Keratinocyte (primary cell): ENCODE results near the gene APBB1IP. TPM values are rescaled to one million over a fixed set of nuclear protein-coding genes. Genes with fewer than 3 reads are reported as not detected.

ENCODE experiments used
- DNase-seq: peaks from one replicate; pipeline ENCODE4 v3.0.0-alpha.2; 2011; ENCODE audit warnings: low read depth, missing footprints, low spot score
- FAIRE-seq: peaks from 2 replicates; lab custom pipeline; 2011; peaks lifted over from hg19 to GRCh38; lab: Jason Lieb, UNC
- H2AFZ ChIP-seq: 2 replicates; pipeline ENCODE4 v1.6.0; 2012; ENCODE audit warnings: low read length, control low read depth, inconsistent platforms; ENCODE audit not compliant: control insufficient read depth
- H3K27ac ChIP-seq: 2 replicates; pipeline ENCODE4 v1.5.1; 2011; ENCODE audit warnings: low read length; ENCODE audit not compliant: control insufficient read depth, insufficient read depth
- H3K27me3 ChIP-seq: 3 replicates; pipeline ENCODE4 v1.6.0; 2011; ENCODE audit warnings: low read length; ENCODE audit not compliant: control insufficient read depth, insufficient read depth; ENCODE audit errors: extremely low read depth
- H3K36me3 ChIP-seq, 2 experiments: 2 replicates in 1 of 2; 3 replicates in 1 of 2; pipeline ENCODE4 v1.5.1; 2011; ENCODE audit warnings: low read length in 2 of 2, mild to moderate bottlenecking in 1 of 2; ENCODE audit not compliant: control insufficient read depth in 2 of 2, insufficient read depth in 2 of 2; ENCODE audit errors: extremely low read depth in 1 of 2
- H3K4me1 ChIP-seq: 3 replicates; pipeline ENCODE4 v1.5.1; 2011; ENCODE audit warnings: low read length; ENCODE audit not compliant: control insufficient read depth, insufficient read depth; ENCODE audit errors: extremely low read depth
- H3K4me2 ChIP-seq: 3 replicates; pipeline ENCODE4 v1.6.0; 2011; ENCODE audit warnings: low read depth, low read length; ENCODE audit not compliant: control insufficient read depth, insufficient read depth; ENCODE audit errors: extremely low read depth
- H3K4me3 ChIP-seq, 3 experiments: fragments of 200-600 bp in 1 of 3; sonication (generic) in 1 of 3; 2 replicates in 2 of 3; 3 replicates in 1 of 3; pipeline ENCODE4 v1.5.1; 2011 to 2016; ENCODE audit warnings: low read length in 3 of 3, mild to moderate bottlenecking in 3 of 3, control low read depth in 2 of 3, inconsistent platforms in 1 of 3, low read depth in 1 of 3, mixed read lengths in 1 of 3, mixed run types in 1 of 3, moderate library complexity in 1 of 3; ENCODE audit not compliant: control insufficient read depth in 2 of 3, insufficient read depth in 2 of 3; ENCODE audit errors: extremely low read depth in 1 of 3
- H3K79me2 ChIP-seq: 2 replicates; pipeline ENCODE4 v1.6.0; 2012; ENCODE audit warnings: low read length; ENCODE audit not compliant: control insufficient read depth, insufficient read depth
- H3K9ac ChIP-seq: 3 replicates; pipeline ENCODE4 v1.6.0; 2011; ENCODE audit warnings: low read length; ENCODE audit not compliant: control insufficient read depth, insufficient read depth; ENCODE audit errors: extremely low read depth
- H3K9me1 ChIP-seq: 3 replicates; pipeline ENCODE4 v1.6.0; 2011; ENCODE audit warnings: low read length; ENCODE audit not compliant: control insufficient read depth, insufficient read depth; ENCODE audit errors: extremely low read depth
- H3K9me3 ChIP-seq: 2 replicates; pipeline ENCODE4 v1.5.1; 2012; ENCODE audit warnings: low read depth, low read length; ENCODE audit not compliant: control insufficient read depth
- H4K20me1 ChIP-seq: 3 replicates; pipeline ENCODE4 v1.6.0; 2011; ENCODE audit warnings: low read length; ENCODE audit not compliant: control insufficient read depth, insufficient read depth; ENCODE audit errors: extremely low read depth
- CTCF ChIP-seq, 3 experiments: IDR thresholded peaks in 1 of 3; conservative IDR thresholded peaks in 1 of 3; optimal IDR thresholded peaks in 1 of 3; 2 replicates in 2 of 3; 3 replicates in 1 of 3; pipeline versions ENCODE3 to v1.5.1; 2011; ENCODE audit warnings: low read length in 3 of 3, mild to moderate bottlenecking in 3 of 3, moderate library complexity in 2 of 3, control low read depth in 1 of 3, inconsistent platforms in 1 of 3; ENCODE audit not compliant: insufficient read depth in 2 of 3; ENCODE audit errors: extremely low read depth in 1 of 3
- EZH2 ChIP-seq: IDR thresholded peaks from one replicate; pipeline ENCODE4 v1.6.1; 2012; ENCODE audit warnings: inconsistent platforms, mild to moderate bottlenecking, low read length, moderate library complexity
- dilution Hi-C: fragments of 300-500 bp; cut with MboI; formaldehyde crosslinking; loops from one replicate; pipeline ENCODE4 v1.7.0; 2020; ENCODE audit warnings: low sequenced_read_pairs; ENCODE audit not compliant: extremely low pct_ligation_motif_present
- polyA plus RNA-seq, 5 experiments: library from polyadenylated mRNA; depleted of rRNA in 3 of 5; stranded (reverse) in 3 of 5; stranded (forward) in 1 of 5; unstranded in 1 of 5; fragments of >200 nt; gene quantifications; 1 replicate in 1 of 5; 2 replicates in 3 of 5; 3 replicates in 1 of 5; pipeline versions ENCODE4 v1.2.1 to v1.2.3, GENCODE V29; 2011 to 2012; ENCODE audit warnings: missing spikeins in 2 of 5, low read depth in 1 of 5, low replicate concordance in 1 of 5

Gene APBB1IP
- polyA plus RNA-seq, 1 donor (not counting 4 experiments of a cell fraction or from before 2014, with no cell fraction given) = not detected

GRCh38 chr10:26422977-26423376, 15.2 kb upstream of the APBB1IP start:
- no peaks in the 10 kb centered on the region for H3K79me2 ChIP-seq
- no peaks in the 10 kb centered on the region for H3K27me3 ChIP-seq
- H4K20me1 ChIP-seq = no peaks in the 10 kb centered on the region
- no peak for DNase-seq
- no peaks in the 10 kb centered on the region for H3K9me3 ChIP-seq
- H3K36me3 ChIP-seq = no peaks in the 10 kb centered on the region
- no peak overlapping the region for H2AFZ ChIP-seq
- TF ChIP-seq EZH2 (no peak), CTCF (optimal IDR thresholded peaks at IDR 0.05 in 1 of 3, IDR thresholded peaks at IDR 0.05 in 1 of 3, conservative IDR thresholded peaks at IDR 0.05 in 1 of 3; ENCODE audit: extremely low read depth in 1 of 3, insufficient read depth in 2 of 3, low read length in 3 of 3) (no peak)
- no peaks in the 10 kb centered on the region for H3K9me1 ChIP-seq
- dilution Hi-C loops = no loop called here
- no peak overlapping the region for H3K27ac ChIP-seq
- no peak overlapping the region for H3K4me3 ChIP-seq
- no peak overlapping the region for H3K4me2 ChIP-seq
- H3K4me1 ChIP-seq = no peaks in the 10 kb centered on the region
- no peak overlapping the region for H3K9ac ChIP-seq
- no peak for FAIRE-seq

GRCh38 chr10:26423722-26424121, 14.4 kb upstream of the APBB1IP start:
- FAIRE-seq (no peak), DNase-seq (no peak)
- Histone ChIP-seq H3K36me3 (no peaks in the 10 kb centered on the region), H4K20me1 (no peaks in the 10 kb centered on the region), H3K4me3 (no peak overlapping the region), H3K4me1 (no peaks in the 10 kb centered on the region), H3K27me3 (no peaks in the 10 kb centered on the region), H3K9me1 (no peaks in the 10 kb centered on the region), H3K27ac (no peak overlapping the region), H3K4me2 (no peak overlapping the region), H3K9ac (no peak overlapping the region), H3K79me2 (no peaks in the 10 kb centered on the region), H2AFZ (no peak overlapping the region), H3K9me3 (no peaks in the 10 kb centered on the region)
- dilution Hi-C loops = no loop called here
- no peak for TF ChIP-seq CTCF (optimal IDR thresholded peaks at IDR 0.05 in 1 of 3, IDR thresholded peaks at IDR 0.05 in 1 of 3, conservative IDR thresholded peaks at IDR 0.05 in 1 of 3; ENCODE audit: extremely low read depth in 1 of 3, insufficient read depth in 2 of 3, low read length in 3 of 3)
- TF ChIP-seq EZH2 = no peak
